T-helper 2 cell treated with Interferon-gamma antibody and Interleukin-4, amounts not matched to agents 5 μg/mL and 100 μg/mL, for 36 hours (primary cell): ENCODE measurements around the gene ROR2.
"Not testable (repeated sequence)": the region's sequence is repeated elsewhere in the genome, so short reads cannot be mapped to it uniquely, and the experiment has no call there.

Source experiments
- DNase-seq: peaks from one replicate; pipeline ENCODE4 v3.0.0; 2021; ENCODE audit warnings: low spot score
- H3K27ac Mint-ChIP-seq: one replicate; pipeline ENCODE4 v1.8.0; 2021; ENCODE audit warnings: mild to moderate bottlenecking, mixed read lengths
- H3K27me3 Mint-ChIP-seq: one replicate; pipeline ENCODE4 v1.8.0; 2021; ENCODE audit warnings: low read depth, mixed read lengths
- H3K36me3 Mint-ChIP-seq: one replicate; pipeline ENCODE4 v1.8.0; 2021; ENCODE audit warnings: low read depth, mixed read lengths
- H3K4me1 Mint-ChIP-seq: one replicate; pipeline ENCODE4 v1.8.0; 2021; ENCODE audit warnings: low read depth, mixed read lengths
- H3K4me3 Mint-ChIP-seq: one replicate; pipeline ENCODE4 v1.8.0; 2022; ENCODE audit warnings: mild to moderate bottlenecking, moderate library complexity, mixed read lengths
- H3K9me3 Mint-ChIP-seq: one replicate; pipeline ENCODE4 v1.8.0; 2021; ENCODE audit warnings: mixed read lengths

ROR2 gene

DNA sequence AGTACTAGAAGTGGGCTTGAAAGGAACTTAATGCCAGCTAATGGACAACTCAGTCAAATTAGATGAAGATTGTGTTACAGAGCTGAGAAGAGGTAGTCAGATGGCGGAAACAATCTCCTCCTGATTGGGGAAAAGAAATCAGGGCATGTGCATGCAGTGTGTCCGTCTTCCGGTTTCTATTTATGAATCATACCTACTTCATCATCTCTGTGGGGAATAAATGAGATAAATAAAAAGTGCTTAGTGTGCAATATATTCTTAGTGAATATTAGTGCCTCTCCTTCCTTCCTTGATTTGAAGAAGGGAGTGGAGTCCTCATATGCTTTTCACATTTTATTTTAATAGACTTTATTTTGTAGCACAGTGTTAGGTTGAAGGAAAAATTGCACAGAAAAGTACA lies 417.7 kb downstream of the ROR2 start:
- Mint-ChIP-seq H3K27me3 (peaks cover 28% of the 10 kb centered on the region), H3K4me1 (peaks cover 3% of the 10 kb centered on the region), H3K36me3 (no peaks in the 10 kb centered on the region), H3K9me3 (no peaks in the 10 kb centered on the region), H3K4me3 (no peak overlapping the region), H3K27ac (no peak overlapping the region)
- DNase-seq: no peak

DNA sequence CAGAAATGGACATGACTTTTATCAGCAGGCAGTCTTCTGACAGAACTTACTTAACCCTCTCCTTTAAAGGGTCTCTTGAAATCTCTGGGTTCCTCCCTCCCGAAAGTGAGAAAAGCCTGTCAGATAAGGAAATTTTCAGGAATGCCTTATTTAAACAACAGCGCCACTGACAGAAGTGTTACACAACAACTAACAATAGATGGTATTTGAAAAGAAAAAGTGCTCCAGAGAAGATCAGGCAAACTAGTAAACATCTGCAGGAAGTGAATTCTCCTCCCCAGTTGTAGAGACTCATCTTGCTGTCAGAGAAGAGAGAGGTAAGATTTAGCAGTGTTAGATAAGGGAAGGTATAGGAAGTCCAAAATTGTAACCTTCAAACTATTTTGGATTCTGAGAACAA lies 419.2 kb downstream of the ROR2 start:
- no peak for DNase-seq
- Mint-ChIP-seq H3K9me3 (no peaks in the 10 kb centered on the region), H3K36me3 (no peaks in the 10 kb centered on the region), H3K4me3 (no peak overlapping the region), H3K27ac (no peak overlapping the region), H3K4me1 (peaks cover 3% of the 10 kb centered on the region), H3K27me3 (peaks cover 29% of the 10 kb centered on the region)

GRCh38 chr9:91522481-91522880 lies 427.5 kb downstream of the ROR2 start:
- peaks cover 51% of the 10 kb centered on the region for H3K27me3 Mint-ChIP-seq
- H3K4me3 Mint-ChIP-seq: no peak overlapping the region
- no peak overlapping the region for H3K27ac Mint-ChIP-seq
- H3K36me3 Mint-ChIP-seq: no peaks in the 10 kb centered on the region
- H3K4me1 Mint-ChIP-seq: no peaks in the 10 kb centered on the region
- DNase-seq: no peak
- no peaks in the 10 kb centered on the region for H3K9me3 Mint-ChIP-seq

DNA sequence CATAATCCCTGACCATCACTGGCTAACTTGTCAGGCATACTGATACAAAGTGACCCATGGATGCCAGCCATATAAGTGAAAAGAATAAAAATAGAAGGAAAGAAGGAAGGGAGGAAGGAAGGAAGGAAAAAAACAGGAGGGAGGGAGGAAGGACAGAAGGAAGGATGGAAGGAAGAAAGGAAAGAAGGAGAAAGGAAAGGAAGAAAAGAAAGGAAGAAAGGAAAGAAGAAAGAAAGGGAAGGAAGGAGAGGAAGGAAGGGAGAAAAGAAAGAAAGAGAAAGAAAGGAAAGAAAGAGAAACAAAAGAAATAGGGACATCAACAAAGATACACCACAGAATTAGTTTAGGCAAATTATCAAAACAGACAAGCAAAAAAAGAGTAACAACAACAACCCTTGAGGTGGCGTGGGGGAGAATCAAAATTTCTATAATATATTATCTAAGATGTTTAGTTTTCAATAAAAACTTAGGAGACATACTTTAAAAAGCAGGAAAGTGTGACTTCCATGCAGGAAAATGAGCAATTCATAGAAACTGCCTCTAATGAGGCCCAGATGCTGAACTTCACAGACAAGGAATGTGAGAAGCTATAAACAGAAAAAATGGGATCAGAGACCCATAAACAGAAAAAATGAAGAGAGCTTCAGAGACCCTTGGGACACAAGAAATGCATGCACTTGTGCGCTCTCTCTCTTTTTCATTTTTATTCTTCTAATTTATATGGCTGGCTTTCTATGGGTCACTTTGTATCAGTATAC lies 430.3 kb downstream of the ROR2 start:
- H3K36me3 Mint-ChIP-seq: no peaks in the 10 kb centered on the region
- DNase-seq: no peak
- H3K27me3 Mint-ChIP-seq: peaks cover 45% of the 10 kb centered on the region
- no peaks in the 10 kb centered on the region for H3K9me3 Mint-ChIP-seq
- H3K27ac Mint-ChIP-seq: no peak overlapping the region
- H3K4me1 Mint-ChIP-seq: no peaks in the 10 kb centered on the region
- H3K4me3 Mint-ChIP-seq: no peak overlapping the region

DNA sequence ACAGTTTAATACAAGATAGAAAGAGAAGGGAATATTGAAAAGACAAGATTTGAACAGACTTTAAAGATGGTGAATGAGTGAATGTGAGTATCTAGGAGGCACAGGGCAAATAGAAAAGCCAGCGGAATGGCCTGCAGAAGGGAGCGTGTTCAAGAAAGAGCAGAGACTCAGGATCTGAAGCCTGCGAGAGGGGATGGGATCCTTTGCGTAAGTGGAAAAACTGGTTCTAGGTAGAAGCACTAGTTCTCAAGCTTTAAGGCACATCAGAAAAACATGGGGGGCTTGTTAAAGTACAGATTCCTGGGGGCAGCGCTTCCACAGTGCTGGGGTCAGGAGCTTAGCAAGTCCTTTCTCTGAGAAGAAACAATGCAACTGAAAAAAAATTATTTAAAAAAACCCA lies 431.6 kb downstream of the ROR2 start:
- Mint-ChIP-seq H3K4me3 (no peak overlapping the region), H3K9me3 (no peaks in the 10 kb centered on the region), H3K36me3 (no peaks in the 10 kb centered on the region), H3K4me1 (no peaks in the 10 kb centered on the region), H3K27ac (no peak overlapping the region), H3K27me3 (peaks cover 38% of the 10 kb centered on the region)
- DNase-seq: no peak

DNA sequence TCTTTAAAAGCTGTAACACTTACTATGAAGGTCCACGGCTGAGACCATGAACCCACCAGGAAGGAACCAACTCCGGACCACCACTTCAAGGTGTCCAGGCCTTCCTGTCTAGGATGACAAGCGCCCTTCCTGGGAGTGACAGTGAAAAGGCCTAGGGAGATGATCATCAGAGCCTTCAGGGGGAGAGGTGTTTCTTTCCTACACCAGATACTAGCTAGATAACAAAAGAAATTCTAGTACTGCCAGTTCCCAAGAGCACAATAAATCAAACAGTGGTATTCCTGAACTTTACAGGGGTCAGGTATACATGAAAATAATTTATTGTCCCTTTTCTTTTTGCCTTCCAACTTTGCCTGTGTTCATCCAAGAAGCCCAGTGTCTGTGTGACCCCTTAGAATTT lies 432.2 kb downstream of the ROR2 start:
- Mint-ChIP-seq H3K36me3 (no peaks in the 10 kb centered on the region), H3K9me3 (no peaks in the 10 kb centered on the region), H3K27me3 (peaks cover 34% of the 10 kb centered on the region), H3K27ac (no peak overlapping the region), H3K4me3 (no peak overlapping the region), H3K4me1 (no peaks in the 10 kb centered on the region)
- DNase-seq: no peak

- H3K27me3 Mint-ChIP-seq: peaks cover 31% of the 10 kb centered on the region
- H3K9me3 Mint-ChIP-seq, H3K27ac Mint-ChIP-seq: not testable (repeated sequence)
These were observed 432.7 kb downstream of the ROR2 start for GRCh38 chr9:91517332-91517731.

DNA sequence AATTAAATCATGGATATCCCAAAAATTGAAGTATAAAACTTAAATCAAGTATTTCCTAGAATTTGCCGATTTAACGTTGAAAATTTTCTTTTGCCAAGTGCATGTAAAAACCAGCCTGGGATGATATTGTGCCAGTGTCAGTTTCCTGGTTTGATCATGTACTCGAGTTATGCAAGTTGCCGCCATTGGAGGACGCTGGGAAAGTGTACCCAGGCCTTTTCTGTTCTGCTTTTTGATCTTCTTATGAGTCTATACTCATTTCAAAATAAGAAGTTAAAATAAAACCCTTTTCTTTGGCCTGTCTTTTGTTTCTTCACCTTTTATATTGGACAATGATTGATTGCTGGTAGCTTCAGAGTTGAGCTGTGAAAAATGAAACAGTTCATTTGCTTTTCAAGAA lies 433.3 kb downstream of the ROR2 start:
- H3K9me3 Mint-ChIP-seq: peaks cover 5% of the 10 kb centered on the region
- no peak for DNase-seq
- no peak overlapping the region for H3K4me3 Mint-ChIP-seq
- no peak overlapping the region for H3K27ac Mint-ChIP-seq
- no peaks in the 10 kb centered on the region for H3K4me1 Mint-ChIP-seq
- H3K27me3 Mint-ChIP-seq: peaks cover 25% of the 10 kb centered on the region
- no peaks in the 10 kb centered on the region for H3K36me3 Mint-ChIP-seq

More at GRCh38 chr9:91517332-91517731, 432.7 kb downstream of the ROR2 start:
- not testable (repeated sequence) for H3K36me3 Mint-ChIP-seq, H3K4me3 Mint-ChIP-seq, H3K4me1 Mint-ChIP-seq, DNase-seq

DNA sequence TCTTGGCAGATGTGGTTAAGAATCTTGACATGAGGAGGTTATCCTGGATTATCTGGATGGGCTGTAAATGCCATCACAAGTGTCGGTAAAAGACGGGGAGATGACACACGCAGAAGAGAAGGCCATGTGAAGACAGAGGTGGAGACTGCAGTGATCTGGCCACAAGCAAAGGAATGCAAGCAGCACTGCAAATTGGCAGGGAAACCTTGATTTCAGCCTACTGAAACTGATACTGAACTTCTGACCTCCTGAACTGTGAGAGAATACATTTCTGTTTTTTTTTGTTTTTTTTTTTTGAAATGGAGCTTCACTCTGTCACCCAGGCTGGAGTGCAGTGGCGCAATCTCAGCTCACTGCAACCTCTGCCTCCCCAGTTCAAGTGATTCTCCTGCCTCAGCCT lies 433.9 kb downstream of the ROR2 start:
- Mint-ChIP-seq H3K27ac (no peak overlapping the region), H3K27me3 (peaks cover 24% of the 10 kb centered on the region), H3K9me3 (peaks cover 5% of the 10 kb centered on the region), H3K4me3 (no peak overlapping the region), H3K36me3 (no peaks in the 10 kb centered on the region), H3K4me1 (no peaks in the 10 kb centered on the region)
- no peak for DNase-seq

GRCh38 chr9:91515074-91515687 lies 434.8 kb downstream of the ROR2 start:
- Mint-ChIP-seq H3K4me3 (no peak overlapping the region), H3K27me3 (peaks cover 22% of the 10 kb centered on the region), H3K36me3 (no peaks in the 10 kb centered on the region), H3K9me3 (peaks cover 5% of the 10 kb centered on the region), H3K27ac (no peak overlapping the region), H3K4me1 (no peaks in the 10 kb centered on the region)
- DNase-seq: no peak
